ENCODE data around the gene USP1.

USP1 gene

GRCh38 chr1:62426794-62427193, 10.1 kb upstream of the USP1 start:
- DNase-seq: no peak

DNA sequence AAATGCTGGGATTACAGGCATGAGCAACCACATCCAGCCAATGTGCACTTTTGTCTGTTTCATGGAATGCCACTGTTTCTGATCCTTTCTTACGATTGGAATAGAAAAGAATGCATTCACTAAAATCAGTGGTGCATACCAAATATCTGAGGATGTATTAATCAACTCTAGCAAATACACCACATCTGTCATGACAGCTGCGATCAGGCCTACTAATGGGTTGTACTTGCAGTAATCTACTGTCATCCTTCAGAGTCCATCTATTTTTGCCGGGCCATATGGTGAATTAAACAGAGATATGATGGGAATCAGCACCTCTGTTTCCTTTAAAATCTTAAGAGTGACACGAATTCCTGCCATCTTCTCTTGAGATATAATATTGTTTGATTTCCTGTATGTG, 8.5 kb upstream of the USP1 start:
- DNase-seq: no peak

DNA sequence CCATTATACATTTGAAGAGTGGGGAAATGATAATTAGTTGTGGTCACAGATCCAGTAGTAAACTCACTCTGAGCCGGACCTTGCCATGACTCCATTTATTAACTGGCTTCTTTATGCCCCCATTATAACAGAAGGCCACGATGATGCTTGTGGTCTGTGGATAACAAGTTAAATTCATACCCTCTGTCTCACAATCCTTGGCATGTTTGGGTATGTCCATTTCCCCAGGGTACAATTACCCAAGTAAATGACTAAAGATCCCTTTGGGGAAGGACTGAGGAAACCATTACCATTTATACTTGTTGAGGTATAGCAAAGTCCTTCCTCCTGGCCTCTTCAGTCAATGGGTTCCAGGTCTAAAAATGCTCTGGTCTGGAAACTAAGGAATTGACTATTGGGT, 7.3 kb upstream of the USP1 start:
- DNase-seq: no peak

DNA sequence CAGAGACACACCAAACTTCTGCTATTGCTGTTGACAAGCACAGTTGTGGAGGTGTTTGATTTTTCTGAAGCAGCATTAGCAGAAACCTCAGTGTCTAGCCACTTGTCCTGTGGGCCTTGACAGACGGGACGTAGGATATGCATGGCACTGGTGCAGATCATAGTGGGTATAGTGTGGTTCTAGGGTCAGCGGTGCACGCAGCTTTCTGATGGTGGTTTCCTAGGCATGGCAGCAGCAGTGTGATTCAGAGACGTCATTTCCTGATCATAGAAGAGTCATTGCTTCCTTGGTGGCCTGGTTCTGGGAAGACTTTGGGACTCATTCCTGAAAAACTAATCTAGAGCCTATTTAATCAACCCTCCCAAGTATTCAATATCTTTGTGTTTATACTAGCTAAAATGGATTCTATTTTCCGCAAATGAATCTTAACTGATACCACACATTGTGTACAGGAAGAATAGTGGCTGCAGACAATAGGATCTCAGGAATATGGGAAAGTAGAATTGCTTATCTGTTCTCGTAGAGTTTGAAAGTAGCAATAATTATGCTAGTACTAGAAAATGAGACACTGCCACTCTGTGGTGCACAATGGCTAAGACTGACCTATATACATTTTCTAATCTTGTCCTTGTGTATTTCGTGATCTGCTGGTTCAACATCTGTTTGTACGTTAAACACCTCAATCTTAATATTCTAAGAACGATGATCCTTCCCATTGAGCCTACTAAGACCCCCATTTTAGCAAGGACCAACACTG, 2.8 kb upstream of the USP1 start:
- DNase-seq: no peak

- DNase-seq: no peak
Measured at GRCh38 chr1:62434618-62435001, 2.2 kb upstream of the USP1 start.

GRCh38 chr1:62435231-62436038, 1.4 kb upstream of the USP1 start:
- no peak for DNase-seq

DNA sequence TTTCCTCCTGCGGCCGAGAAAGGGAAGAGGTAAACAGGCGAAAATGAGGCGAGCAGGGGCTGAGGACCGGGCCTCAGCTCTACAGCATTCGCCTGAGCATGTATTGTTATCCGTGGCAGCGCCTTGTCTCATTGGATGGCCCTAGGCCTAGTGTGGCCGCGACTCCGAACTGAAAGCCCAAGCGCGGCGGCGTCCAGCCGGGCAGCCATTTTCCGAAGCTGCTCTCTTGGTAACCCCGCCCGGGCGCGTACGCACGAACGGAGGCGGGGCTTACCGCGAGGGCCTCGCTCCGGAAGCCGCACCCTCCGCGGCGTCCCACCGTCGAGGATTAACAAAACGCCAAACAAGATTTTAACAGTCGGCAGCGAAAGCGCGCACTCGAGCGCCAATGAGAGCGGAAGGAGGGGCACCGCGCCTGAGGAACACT, 797 bp upstream of the USP1 start:
- DNase-seq: peak; percentile 99

DNA sequence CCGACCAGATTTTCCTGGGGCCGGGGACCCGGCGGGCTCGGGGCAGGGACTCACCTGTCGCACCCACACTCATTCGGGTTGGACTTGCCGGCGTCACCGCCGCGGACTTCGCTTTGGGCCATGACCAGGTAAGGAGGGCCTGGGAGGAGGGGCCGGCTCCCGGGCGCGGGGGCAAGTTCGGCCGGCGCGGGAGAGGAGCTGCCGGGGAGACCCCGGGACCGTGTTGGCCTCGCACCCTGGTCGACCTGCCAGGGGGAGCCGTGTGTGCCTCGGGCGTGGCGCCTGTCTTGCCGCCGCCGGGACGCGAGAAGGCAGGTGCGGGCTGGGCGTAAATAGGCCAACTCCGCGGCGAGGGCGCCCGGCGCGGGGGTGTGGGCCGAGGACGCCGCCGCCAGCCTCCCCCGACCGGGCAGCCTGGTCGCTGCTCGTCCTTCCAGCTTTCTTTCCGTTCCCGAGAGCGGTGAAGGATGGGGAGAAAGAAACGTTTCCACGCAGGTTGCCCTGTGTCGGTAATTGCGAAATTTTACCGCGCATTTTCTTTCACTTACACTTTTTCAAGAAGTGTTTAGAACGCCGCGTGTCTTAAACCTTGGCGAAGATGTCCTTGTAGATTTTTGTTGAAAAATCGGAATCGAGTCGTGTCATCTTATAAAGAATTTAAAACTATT, 558 bp downstream of the USP1 start:
- DNase-seq: peak; percentile 51

- DNase-seq: no peak
Measured at GRCh38 chr1:62438163-62438562, 1.3 kb downstream of the USP1 start.

GRCh38 chr1:62439652-62440371, 3.0 kb downstream of the USP1 start:
- DNase-seq: no peak

- DNase-seq: no peak
Measured at GRCh38 chr1:62444701-62445100, 7.9 kb downstream of the USP1 start.

- DNase-seq: no peak
Measured at GRCh38 chr1:62448221-62448933, 11.5 kb downstream of the USP1 start.

DNA sequence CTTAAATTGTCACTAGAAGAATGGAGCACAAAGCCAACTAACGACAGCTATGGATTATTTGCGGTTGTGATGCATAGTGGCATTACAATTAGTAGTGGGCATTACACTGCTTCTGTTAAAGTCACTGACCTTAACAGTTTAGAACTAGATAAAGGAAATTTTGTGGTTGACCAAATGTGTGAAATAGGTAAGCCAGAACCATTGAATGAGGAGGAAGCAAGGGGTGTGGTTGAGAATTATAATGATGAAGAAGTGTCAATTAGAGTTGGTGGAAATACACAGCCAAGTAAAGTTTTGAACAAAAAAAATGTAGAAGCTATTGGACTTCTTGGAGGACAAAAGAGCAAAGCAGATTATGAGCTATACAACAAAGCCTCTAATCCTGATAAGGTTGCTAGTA, 13.5 kb downstream of the USP1 start:
- DNase-seq: no peak

GRCh38 chr1:62452951-62453350, 16.1 kb downstream of the USP1 start:
- DNase-seq: no peak

- DNase-seq: no peak
Measured at GRCh38 chr1:62457955-62458354, 21.1 kb downstream of the USP1 start.

GRCh38 chr1:62462370-62462769, 25.5 kb downstream of the USP1 start:
- DNase-seq: no peak

- no peak for DNase-seq
Measured at GRCh38 chr1:62467092-62467491, 30.2 kb downstream of the USP1 start.

DNA sequence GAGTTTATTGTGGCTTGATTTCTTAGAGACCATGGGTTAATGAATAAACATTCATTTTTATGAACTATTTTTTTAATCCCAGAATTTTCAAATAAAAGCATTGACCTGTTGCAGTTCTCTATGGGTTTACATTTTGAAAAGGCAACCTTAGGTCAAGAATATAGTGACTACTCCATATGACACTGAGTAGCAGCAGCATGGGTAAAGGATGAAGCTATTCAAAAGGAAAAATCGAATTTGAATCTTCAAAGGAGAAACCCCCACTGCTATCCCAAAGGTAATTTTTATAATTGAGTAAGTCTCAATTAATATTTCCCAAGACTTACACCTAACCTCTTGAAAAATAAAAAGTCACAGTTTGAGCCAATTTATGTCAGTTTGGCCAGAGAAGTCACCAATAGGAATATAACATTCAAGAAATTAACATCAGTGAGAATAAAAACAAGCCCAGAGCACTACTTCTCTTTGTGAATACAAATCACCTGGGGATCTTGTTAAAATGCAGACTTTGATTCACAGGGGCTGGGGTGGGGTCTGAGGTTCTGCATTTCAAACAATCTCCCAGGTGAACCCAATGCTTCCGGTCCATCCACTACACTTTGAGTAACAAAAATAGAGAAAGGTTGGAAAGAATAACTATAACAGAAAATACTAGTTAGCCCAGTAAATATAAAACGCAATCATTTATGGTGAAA, 39.8 kb downstream of the USP1 start:
- DNase-seq: no peak

- no peak for DNase-seq
Measured at GRCh38 chr1:62481681-62482080, 44.8 kb downstream of the USP1 start.

- DNase-seq: peak; percentile 5
Measured at GRCh38 chr1:62484824-62485468, 48.1 kb downstream of the USP1 start.

- no peak for DNase-seq
Measured at GRCh38 chr1:62487956-62488355, 51.1 kb downstream of the USP1 start.

Measured in inflammatory macrophage treated with lipopolysaccharide for 4 hours (primary cell).